Measurements from ENCODE around the gene MED12L. TPM values are rescaled to one million over a fixed set of nuclear protein-coding genes. Genes with fewer than 3 reads are reported as not detected.

Gene MED12L
- total RNA-seq, 2 donors from 2014 or later: 3.3 to 6.4 TPM

GRCh38 chr3:151144016-151144415 is 58.6 kb downstream of the MED12L start:
- Mint-ChIP-seq H3K9me3 (no peaks in the 10 kb centered on the region), H3K36me3 (ENCODE audit: low read depth) (no peaks in the 10 kb centered on the region)
- ATAC-seq (replicated peaks): no peak

GRCh38 chr3:151144760-151145159 is 59.3 kb downstream of the MED12L start:
- H3K36me3 Mint-ChIP-seq (ENCODE audit: low read depth): no peaks in the 10 kb centered on the region
- no peak overlapping the region for H3K4me3 Mint-ChIP-seq
- no peaks in the 10 kb centered on the region for H3K4me1 Mint-ChIP-seq
- no peaks in the 10 kb centered on the region for H3K9me3 Mint-ChIP-seq
- no peak overlapping the region for H3K27ac Mint-ChIP-seq
- peaks cover 3% of the 10 kb centered on the region for H3K27me3 Mint-ChIP-seq
- no peak for ATAC-seq (replicated peaks)

More at GRCh38 chr3:151144016-151144415, 58.6 kb downstream of the MED12L start:
- peaks cover 3% of the 10 kb centered on the region for H3K27me3 Mint-ChIP-seq
- no peak overlapping the region for H3K27ac Mint-ChIP-seq
- no peaks in the 10 kb centered on the region for H3K4me1 Mint-ChIP-seq
- no peak overlapping the region for H3K4me3 Mint-ChIP-seq

- Mint-ChIP-seq H3K9me3 (no peaks in the 10 kb centered on the region), H3K27ac (no peak overlapping the region), H3K36me3 (ENCODE audit: low read depth) (no peaks in the 10 kb centered on the region), H3K4me1 (no peaks in the 10 kb centered on the region), H3K4me3 (no peak overlapping the region), H3K27me3 (peaks cover 3% of the 10 kb centered on the region)
- ATAC-seq (replicated peaks): peak; percentile 12
These were observed 60.2 kb downstream of the MED12L start for GRCh38 chr3:151145713-151146070.

GRCh38 chr3:151146071-151146730 is 60.7 kb downstream of the MED12L start:
- H3K9me3 Mint-ChIP-seq: no peaks in the 10 kb centered on the region
- ATAC-seq (replicated peaks): peak; percentile 91
- H3K27ac Mint-ChIP-seq: no peak overlapping the region
- H3K27me3 Mint-ChIP-seq: peaks cover 3% of the 10 kb centered on the region
- no peaks in the 10 kb centered on the region for H3K4me1 Mint-ChIP-seq
- no peaks in the 10 kb centered on the region for H3K36me3 Mint-ChIP-seq (ENCODE audit: low read depth)
- no peak overlapping the region for H3K4me3 Mint-ChIP-seq

GRCh38 chr3:151146731-151147091 is 61.2 kb downstream of the MED12L start:
- Mint-ChIP-seq H3K4me3 (no peak overlapping the region), H3K4me1 (no peaks in the 10 kb centered on the region), H3K9me3 (no peaks in the 10 kb centered on the region), H3K36me3 (ENCODE audit: low read depth) (no peaks in the 10 kb centered on the region), H3K27me3 (peaks cover 3% of the 10 kb centered on the region), H3K27ac (no peak overlapping the region)
- no peak for ATAC-seq (replicated peaks)

GRCh38 chr3:151147299-151147698 is 61.8 kb downstream of the MED12L start:
- ATAC-seq (replicated peaks): no peak
- Mint-ChIP-seq H3K9me3 (no peaks in the 10 kb centered on the region), H3K27ac (no peak overlapping the region), H3K27me3 (peaks cover 3% of the 10 kb centered on the region), H3K4me1 (no peaks in the 10 kb centered on the region), H3K36me3 (ENCODE audit: low read depth) (no peaks in the 10 kb centered on the region), H3K4me3 (no peak overlapping the region)

- no peak overlapping the region for H3K27ac Mint-ChIP-seq
- no peak for ATAC-seq (replicated peaks)
- no peaks in the 10 kb centered on the region for H3K4me1 Mint-ChIP-seq
- no peak overlapping the region for H3K4me3 Mint-ChIP-seq
- peaks cover 3% of the 10 kb centered on the region for H3K27me3 Mint-ChIP-seq
- no peaks in the 10 kb centered on the region for H3K36me3 Mint-ChIP-seq (ENCODE audit: low read depth)
- no peaks in the 10 kb centered on the region for H3K9me3 Mint-ChIP-seq
These were observed 67.1 kb downstream of the MED12L start for GRCh38 chr3:151152455-151153079.

GRCh38 chr3:151154566-151154965 is 69.1 kb downstream of the MED12L start:
- H3K36me3 Mint-ChIP-seq (ENCODE audit: low read depth): no peaks in the 10 kb centered on the region
- no peaks in the 10 kb centered on the region for H3K4me1 Mint-ChIP-seq
- H3K4me3 Mint-ChIP-seq: no peak overlapping the region
- H3K9me3 Mint-ChIP-seq: no peaks in the 10 kb centered on the region
- H3K27me3 Mint-ChIP-seq: no peaks in the 10 kb centered on the region
- no peak overlapping the region for H3K27ac Mint-ChIP-seq
- no peak for ATAC-seq (replicated peaks)

GRCh38 chr3:151155409-151156128 is 70.1 kb downstream of the MED12L start:
- H3K4me3 Mint-ChIP-seq: no peak overlapping the region
- H3K9me3 Mint-ChIP-seq: no peaks in the 10 kb centered on the region
- no peaks in the 10 kb centered on the region for H3K27me3 Mint-ChIP-seq
- ATAC-seq (replicated peaks): no peak
- H3K27ac Mint-ChIP-seq: no peak overlapping the region
- no peaks in the 10 kb centered on the region for H3K36me3 Mint-ChIP-seq (ENCODE audit: low read depth)
- H3K4me1 Mint-ChIP-seq: no peaks in the 10 kb centered on the region

GRCh38 chr3:151156618-151157216 is 71.3 kb downstream of the MED12L start:
- Mint-ChIP-seq H3K4me3 (no peak overlapping the region), H3K9me3 (no peaks in the 10 kb centered on the region)
- ATAC-seq (replicated peaks): peak; percentile 71

GRCh38 chr3:151159806-151160205 is 74.3 kb downstream of the MED12L start:
- no peak overlapping the region for H3K4me3 Mint-ChIP-seq
- peaks cover 8% of the 10 kb centered on the region for H3K27me3 Mint-ChIP-seq
- H3K27ac Mint-ChIP-seq: no peak overlapping the region
- H3K9me3 Mint-ChIP-seq: no peaks in the 10 kb centered on the region
- no peaks in the 10 kb centered on the region for H3K36me3 Mint-ChIP-seq (ENCODE audit: low read depth)
- no peak for ATAC-seq (replicated peaks)
- no peaks in the 10 kb centered on the region for H3K4me1 Mint-ChIP-seq

More at GRCh38 chr3:151156618-151157216, 71.3 kb downstream of the MED12L start:
- Mint-ChIP-seq H3K36me3 (ENCODE audit: low read depth) (no peaks in the 10 kb centered on the region), H3K4me1 (no peaks in the 10 kb centered on the region), H3K27me3 (peaks cover 7% of the 10 kb centered on the region), H3K27ac (no peak overlapping the region)

- Mint-ChIP-seq H3K4me1 (peaks cover 7% of the 10 kb centered on the region), H3K4me3 (no peak overlapping the region), H3K27me3 (peaks cover 8% of the 10 kb centered on the region), H3K36me3 (ENCODE audit: low read depth) (no peaks in the 10 kb centered on the region), H3K27ac (no peak overlapping the region), H3K9me3 (no peaks in the 10 kb centered on the region)
- ATAC-seq (replicated peaks): no peak
These were observed 79.8 kb downstream of the MED12L start for GRCh38 chr3:151165226-151165625.

GRCh38 chr3:151166161-151166560 is 80.7 kb downstream of the MED12L start:
- ATAC-seq (replicated peaks): no peak
- Mint-ChIP-seq H3K27me3 (peaks cover 4% of the 10 kb centered on the region), H3K4me1 (peaks cover 16% of the 10 kb centered on the region)

GRCh38 chr3:151168269-151169094 is 83.0 kb downstream of the MED12L start:
- peak; percentile 64 for ATAC-seq (replicated peaks)
- H3K27me3 Mint-ChIP-seq: no peaks in the 10 kb centered on the region
- no peaks in the 10 kb centered on the region for H3K36me3 Mint-ChIP-seq (ENCODE audit: low read depth)
- H3K4me3 Mint-ChIP-seq: no peak overlapping the region
- no peaks in the 10 kb centered on the region for H3K9me3 Mint-ChIP-seq
- H3K27ac Mint-ChIP-seq: no peak overlapping the region
- peaks cover 30% of the 10 kb centered on the region for H3K4me1 Mint-ChIP-seq

More at GRCh38 chr3:151166161-151166560, 80.7 kb downstream of the MED12L start:
- Mint-ChIP-seq H3K9me3 (no peaks in the 10 kb centered on the region), H3K36me3 (ENCODE audit: low read depth) (no peaks in the 10 kb centered on the region), H3K4me3 (no peak overlapping the region), H3K27ac (no peak overlapping the region)

All from activated T-helper 17 cell treated with anti-CD3 and anti-CD28 coated beads, Interleukin-2, amount 50 U/mL, for 72 hours (primary cell).